H1 (cell line): ENCODE measurements around the gene GLRX3. TPM values are rescaled to one million over a fixed set of nuclear protein-coding genes. Genes with fewer than 3 reads are reported as not detected.

Experiments used
- CTCF ChIA-PET: fragments of 300-600 bp; sonication (Branson Sonifier 250); formaldehyde crosslinking; loops from one replicate; lab custom pipeline; 2021; ENCODE audit not compliant: partially characterized antibody; lab: Charles Lee
- POLR2A ChIA-PET: fragments of 300-600 bp; sonication (Branson Sonifier 250); formaldehyde crosslinking; loops from one replicate; lab custom pipeline; 2021; ENCODE audit warnings: inconsistent platforms; ENCODE audit not compliant: partially characterized antibody; lab: Charles Lee
- DNase-seq, 2 experiments: peaks; one replicate each; pipeline versions ENCODE4 v3.0.0 to v3.0.0-alpha.2; 2010 to 2022; ENCODE audit warnings: low spot score in 2 of 2, low read depth in 1 of 2, mixed read lengths in 1 of 2
- FAIRE-seq: peaks from 2 replicates; lab custom pipeline; 2011; peaks lifted over from hg19 to GRCh38; lab: Jason Lieb, UNC
- H2AFZ ChIP-seq: 2 replicates; pipeline ENCODE4 v1.8.1; 2012; ENCODE audit warnings: low read length, inconsistent platforms
- H2AK5ac ChIP-seq: 2 replicates; pipeline ENCODE4 v1.6.1; 2013; ENCODE audit warnings: low read depth, low read length
- H2BK120ac ChIP-seq: replicated peaks from 2 replicates; pipeline ENCODE3; 2013; ENCODE audit warnings: low read depth, low read length, inconsistent platforms
- H2BK12ac ChIP-seq: 2 replicates; pipeline ENCODE4 v1.6.1; 2013; ENCODE audit warnings: low read depth, low read length
- H2BK15ac ChIP-seq: 2 replicates; pipeline ENCODE4 v1.6.1; 2013; ENCODE audit warnings: low read length
- H2BK20ac ChIP-seq: 2 replicates; pipeline ENCODE4 v1.6.1; 2013; ENCODE audit warnings: low read length
- H2BK5ac ChIP-seq: 2 replicates; pipeline ENCODE4 v1.6.1; 2013; ENCODE audit warnings: low read depth, low read length
- H3K14ac ChIP-seq: 2 replicates; pipeline ENCODE4 v1.6.1; 2013; ENCODE audit warnings: inconsistent platforms; ENCODE audit not compliant: insufficient read length
- H3K18ac ChIP-seq: 2 replicates; pipeline ENCODE4 v1.6.1; 2013; ENCODE audit warnings: low read length; ENCODE audit errors: extremely low read depth
- H3K23ac ChIP-seq: 2 replicates; pipeline ENCODE4 v1.6.1; 2013; ENCODE audit warnings: inconsistent platforms; ENCODE audit not compliant: insufficient read length
- H3K23me2 ChIP-seq: 2 replicates; pipeline ENCODE4 v1.6.1; 2013; ENCODE audit warnings: low read depth, low read length
- H3K27ac ChIP-seq: 2 replicates; pipeline ENCODE4 v1.6.1; 2011; ENCODE audit warnings: low read depth, low read length, inconsistent platforms
- H3K27me3 ChIP-seq, 4 experiments: replicated peaks in 1 of 4; 1 replicate in 1 of 4; 2 replicates in 3 of 4; pipeline versions ENCODE4 v1.6.1 to v1.8.1; 2011 to 2013; ENCODE audit warnings: low read length in 3 of 4, mild to moderate bottlenecking in 3 of 4, inconsistent platforms in 2 of 4, mixed read lengths in 2 of 4, moderate library complexity in 1 of 4; ENCODE audit not compliant: control insufficient read depth in 3 of 4, insufficient read depth in 3 of 4; ENCODE audit errors: extremely low read depth in 1 of 4
- H3K36me3 ChIP-seq, 4 experiments: 2 replicates each; pipeline versions ENCODE4 v1.6.1 to v1.8.1; 2011 to 2013; ENCODE audit warnings: mild to moderate bottlenecking in 4 of 4, low read length in 3 of 4, moderate library complexity in 2 of 4, control low read depth in 1 of 4, inconsistent platforms in 1 of 4; ENCODE audit not compliant: insufficient read depth in 4 of 4, control insufficient read depth in 2 of 4
- H3K4ac ChIP-seq: replicated peaks from 2 replicates; pipeline ENCODE3; 2013; ENCODE audit warnings: low read length, low read depth, mixed read lengths, inconsistent platforms; ENCODE audit not compliant: insufficient read length
- H3K4me1 ChIP-seq, 4 experiments: replicated peaks in 1 of 4; 1 replicate in 1 of 4; 2 replicates in 3 of 4; pipeline versions ENCODE4 v1.6.1 to v1.8.1; 2011 to 2013; ENCODE audit warnings: low read length in 3 of 4, inconsistent platforms in 2 of 4, mixed read lengths in 1 of 4; ENCODE audit not compliant: insufficient read depth in 4 of 4, control insufficient read depth in 3 of 4
- H3K4me2 ChIP-seq, 2 experiments: 2 replicates each; pipeline versions ENCODE4 v1.6.1 to v1.8.1; 2011 to 2013; ENCODE audit warnings: low read depth in 2 of 2, low read length in 2 of 2, control low read depth in 1 of 2, inconsistent platforms in 1 of 2, mild to moderate bottlenecking in 1 of 2; ENCODE audit not compliant: insufficient read depth in 1 of 2
- H3K4me3 ChIP-seq, 4 experiments: fragments of 200-600, 300-600 bp in 1 of 4; sonication (generic), shearing (Covaris generic), sonication (Bioruptor Twin) in 1 of 4; 2 replicates each; pipeline versions ENCODE4 v1.5.1 to v1.8.1; 2011 to 2016; ENCODE audit warnings: low read length in 4 of 4, low read depth in 3 of 4, control low read depth in 2 of 4, inconsistent platforms in 2 of 4, mild to moderate bottlenecking in 2 of 4, mixed read lengths in 1 of 4, moderate library complexity in 1 of 4; ENCODE audit not compliant: insufficient read depth in 2 of 4; ENCODE audit errors: extremely low read depth in 1 of 4
- H3K56ac ChIP-seq: replicated peaks from 2 replicates; pipeline ENCODE3; 2013; ENCODE audit warnings: low read depth, mild to moderate bottlenecking, mixed read lengths, low read length, inconsistent platforms; ENCODE audit not compliant: insufficient read length
- H3K79me1 ChIP-seq: 2 replicates; pipeline ENCODE4 v1.6.1; 2013; ENCODE audit warnings: low read depth, low read length, control low read depth
- H3K79me2 ChIP-seq, 2 experiments: 2 replicates each; pipeline versions ENCODE4 v1.6.1 to v1.8.1; 2012 to 2013; ENCODE audit warnings: low read length in 2 of 2, mild to moderate bottlenecking in 2 of 2, inconsistent platforms in 1 of 2; ENCODE audit not compliant: insufficient read depth in 2 of 2, control insufficient read depth in 1 of 2
- H3K9ac ChIP-seq, 4 experiments: replicated peaks in 1 of 4; 1 replicate in 1 of 4; 2 replicates in 3 of 4; pipeline versions ENCODE4 v1.6.1 to v1.8.1; 2011 to 2013; ENCODE audit warnings: low read depth in 3 of 4, low read length in 3 of 4, control low read depth in 2 of 4, mild to moderate bottlenecking in 2 of 4, moderate library complexity in 2 of 4, inconsistent platforms in 1 of 4; ENCODE audit errors: extremely low read depth in 1 of 4
- H3K9me3 ChIP-seq, 2 experiments: 2 replicates each; pipeline versions ENCODE4 v1.6.1 to v1.8.1; 2012 to 2013; ENCODE audit warnings: mild to moderate bottlenecking in 2 of 2, moderate library complexity in 2 of 2, control low read depth in 1 of 2, inconsistent platforms in 1 of 2, low read depth in 1 of 2, low read length in 1 of 2, mixed read lengths in 1 of 2; ENCODE audit not compliant: insufficient read depth in 2 of 2
- H4K20me1 ChIP-seq, 2 experiments: replicated peaks in 1 of 2; 2 replicates each; pipeline versions ENCODE3 to v1.8.1; 2011 to 2013; ENCODE audit warnings: inconsistent platforms in 2 of 2, low read length in 2 of 2, mild to moderate bottlenecking in 1 of 2; ENCODE audit not compliant: insufficient read depth in 2 of 2, control insufficient read depth in 1 of 2
- H4K5ac ChIP-seq: 2 replicates; pipeline ENCODE4 v1.6.1; 2013; ENCODE audit warnings: low read length, low read depth, mixed read lengths, inconsistent platforms; ENCODE audit not compliant: insufficient read length
- H4K8ac ChIP-seq: 2 replicates; pipeline ENCODE4 v1.8.0; 2013; ENCODE audit warnings: mild to moderate bottlenecking, moderate library complexity, low read length, inconsistent platforms; ENCODE audit not compliant: insufficient read depth; ENCODE audit errors: extremely low read depth
- H4K91ac ChIP-seq: replicated peaks from 2 replicates; pipeline ENCODE3; 2013; ENCODE audit warnings: low read length, mixed read lengths, inconsistent platforms; ENCODE audit not compliant: insufficient read length
- CHD1 ChIP-seq: IDR thresholded peaks from 2 replicates; pipeline ENCODE4 v1.6.1; 2012; ENCODE audit warnings: low read depth, low read length, improper control_type of control experiment
- CREB1 ChIP-seq: IDR thresholded peaks from 2 replicates; pipeline ENCODE4 v1.6.1; 2012; ENCODE audit warnings: inconsistent platforms
- CTCF ChIP-seq, 3 experiments: IDR thresholded peaks; 1 replicate in 2 of 3; 2 replicates in 1 of 3; pipeline versions ENCODE4 v1.5.1 to v1.6.1; 2011; ENCODE audit warnings: low read length in 3 of 3, mild to moderate bottlenecking in 3 of 3, inconsistent platforms in 2 of 3, low read depth in 1 of 3, moderate library complexity in 1 of 3; ENCODE audit not compliant: insufficient read depth in 1 of 3; ENCODE audit errors: control extremely low read depth in 1 of 3
- EP300 ChIP-seq, 2 experiments: IDR thresholded peaks; 1 replicate in 1 of 2; 2 replicates in 1 of 2; pipeline ENCODE4 v1.6.1; 2011 to 2012; ENCODE audit warnings: low read depth in 2 of 2, low read length in 2 of 2, mild to moderate bottlenecking in 2 of 2, borderline replicate concordance in 1 of 2, inconsistent platforms in 1 of 2, moderate library complexity in 1 of 2
- WGBS, 2 experiments: shearing (Covaris generic) in 1 of 2; methylation state at CpG; one replicate each; pipeline versions ENCODE4 v1.1.6 to v1.1.7; 2013 to 2015; ENCODE audit warnings: low lambda C conversion rate in 2 of 2, mixed read lengths in 2 of 2, inconsistent platforms in 1 of 2, low coverage in 1 of 2, missing lambda C conversion rate in 1 of 2; ENCODE audit not compliant: insufficient replicate concordance in 2 of 2, insufficient coverage in 1 of 2, insufficient read length in 1 of 2; ENCODE audit errors: extremely low coverage in 1 of 2, missing lambda C conversion rate in 1 of 2; 5-methylcytosine and 5-hydroxymethylcytosine counted together
- polyA plus RNA-seq, 7 experiments: library from polyadenylated mRNA; depleted of rRNA in 3 of 7; stranded (reverse) in 5 of 7; unstranded in 2 of 7; fragments of >200 nt in 5 of 7; fragments of 200-250 nt in 2 of 7; gene quantifications; 1 replicate in 5 of 7; 2 replicates in 1 of 7; 4 replicates in 1 of 7; pipeline versions ENCODE4 v1.2.1 to v1.2.3, GENCODE V29; 2011 to 2013; ENCODE audit warnings: missing spikeins in 2 of 7, mixed read lengths in 2 of 7
- total RNA-seq: library from RNA; stranded (reverse); fragmentation: NEBNext Ultra II Directional; extraction: Animal tissue kit (Norgen Biotek cat#: 25700); gene quantifications from 2 replicates; pipeline ENCODE4 v1.2.1, GENCODE V29; 2021

GLRX3 gene
- total and polyA plus RNA-seq, 2 of the 8 experiments (the other 6 are each of a cell fraction or from before 2014, with no cell fraction given) = 59.9 to 157 TPM

GRCh38 chr10:130222381-130222780 is 86.2 kb downstream of the GLRX3 start:
- WGBS, 2 experiments = 92% methylated on average over 8 of the region's 8 CpGs; no CpG with 5 or more reads in 1 of the 2 experiments
- no peak overlapping the region for H2AK5ac ChIP-seq
- no peak for DNase-seq
- TF ChIP-seq CHD1 = no peak
- no peak for TF ChIP-seq CREB1
- TF ChIP-seq CTCF (IDR thresholded peaks at IDR 0.05; ENCODE audit: control extremely low read depth in 1 of 3, insufficient read depth in 1 of 3, low read depth in 1 of 3, low read length in 3 of 3) = no peak
- no peak for TF ChIP-seq EP300 (IDR thresholded peaks at IDR 0.05; ENCODE audit: borderline replicate concordance in 1 of 2, low read depth in 2 of 2, low read length in 2 of 2)

More at GRCh38 chr10:130222381-130222780, 86.2 kb downstream of the GLRX3 start:
- Histone ChIP-seq H3K14ac (no peak overlapping the region), H4K91ac (no peak overlapping the region), H3K27me3 (no peaks in the 10 kb centered on the region), H3K9me3 (peaks cover 0 to 9% of the 10 kb centered on the region in 2 experiments; a peak in 3 of 4 replicates), H3K56ac (no peak overlapping the region), H3K36me3 (no peaks in the 10 kb centered on the region), H3K27ac (no peak overlapping the region), H2BK20ac (no peak overlapping the region), H3K79me1 (no peaks in the 10 kb centered on the region), H3K4me3 (no peak overlapping the region), H3K23ac (no peak overlapping the region), H2BK12ac (no peak overlapping the region; the same call in 1 of the 2 replicates), H4K20me1 (no peaks in the 10 kb centered on the region), H2BK5ac (no peak overlapping the region), H2AFZ (no peak overlapping the region), H4K5ac (no peak overlapping the region), H3K4me2 (no peak overlapping the region), H3K4ac (no peak overlapping the region), H3K9ac (no peak overlapping the region), H3K79me2 (no peaks in the 10 kb centered on the region), H2BK15ac (no peak overlapping the region), H3K18ac (no peak overlapping the region), H3K23me2 (no peaks in the 10 kb centered on the region), H3K4me1 (no peaks in the 10 kb centered on the region), H4K8ac (no peak overlapping the region), H2BK120ac (no peak overlapping the region)
- FAIRE-seq = no peak
- ChIA-PET CTCF (no interaction called here), POLR2A (no interaction called here)
